HCT116 (cell line): ENCODE measurements around the gene LPIN1. TPM values are rescaled to one million over a fixed set of nuclear protein-coding genes. Genes with fewer than 3 reads are reported as not detected.

ENCODE experiments used
- ATAC-seq: fragments of 200-7000 bp; cut with Tn5 transposase; 2 replicates; pipeline ENCODE4 v1.9.1; 2020; ENCODE audit warnings: mild to moderate bottlenecking, moderate library complexity
- Bru-seq: library from RNA; stranded (reverse); fragments of 400-500 nt; gene quantifications from one replicate; lab custom pipeline; 2021; lab: Mats Ljungman, UMichigan
- BruChase-seq, 2 experiments: library from RNA; stranded (reverse); fragments of 400-500 nt; gene quantifications; one replicate each; lab custom pipeline; 2021; lab: Mats Ljungman, UMichigan
- BruUV-seq: library from RNA; stranded (reverse); fragments of 400-500 nt; replicated peaks from 2 replicates; lab custom pipeline; 2021; lab: Mats Ljungman, UMichigan
- CTCF ChIA-PET: fragments of 300-600 bp; sonication (Branson Sonifier 250); formaldehyde crosslinking; loops from one replicate; lab custom pipeline; 2021; ENCODE audit warnings: antibody characterized with exemption; lab: Charles Lee
- POLR2A ChIA-PET: fragments of 300-600, 350-600 bp; sonication (Branson Sonifier 250); formaldehyde crosslinking; loops from one replicate; lab custom pipeline; 2021; ENCODE audit warnings: antibody characterized with exemption; lab: Charles Lee
- RAD21 ChIA-PET, 2 experiments: fragments of 300-600 bp; sonication (Branson Sonifier 250); formaldehyde crosslinking; loops; one replicate each; lab custom pipeline; 2023; ENCODE audit warnings: low total read pairs in 2 of 2; ENCODE audit not compliant: uncharacterized antibody in 2 of 2, unreplicated experiment in 2 of 2, low non-redundant PET in 1 of 2; lab: Charles Lee
- DNase-seq: peaks from one replicate; pipeline ENCODE4 v3.0.0-alpha.2; 2010; ENCODE audit warnings: low read depth, low spot score
- H2AFZ ChIP-seq: fragments of 200-600 bp; shearing (Covaris generic), sonication (generic); 2 replicates; pipeline ENCODE4 v1.6.1; 2017; ENCODE audit warnings: low read depth, mixed run types, mixed read lengths, antibody characterized with exemption, low read length; ENCODE audit not compliant: poor library complexity, severe bottlenecking
- H3K27ac ChIP-seq: 2 replicates; pipeline ENCODE4 v1.5.1; 2012; ENCODE audit warnings: low read depth, low read length
- H3K27me3 ChIP-seq: fragments of 200-600 bp; sonication (generic); 2 replicates; pipeline ENCODE4 v1.6.1; 2016; ENCODE audit warnings: mixed run types, low read length, mixed read lengths; ENCODE audit not compliant: insufficient read depth
- H3K36me3 ChIP-seq, 2 experiments: fragments of 200-500 bp in 1 of 2; fragments of 200-600 bp in 1 of 2; sonication (Bioruptor generic) in 1 of 2; sonication (generic) in 1 of 2; 2 replicates each; pipeline versions ENCODE4 v1.5.1 to v1.6.1; 2014 to 2016; ENCODE audit warnings: low read length in 2 of 2, inconsistent platforms in 1 of 2, mixed read lengths in 1 of 2, mixed run types in 1 of 2; ENCODE audit not compliant: insufficient read depth in 2 of 2, control insufficient read depth in 1 of 2
- H3K4me1 ChIP-seq, 2 experiments: fragments of 200-600 bp in 1 of 2; sonication (generic) in 1 of 2; 2 replicates each; pipeline versions ENCODE4 v1.5.1 to v1.6.1; 2012 to 2017; ENCODE audit warnings: low read length in 2 of 2, inconsistent platforms in 1 of 2, mild to moderate bottlenecking in 1 of 2, mixed read lengths in 1 of 2, mixed run types in 1 of 2, moderate library complexity in 1 of 2; ENCODE audit not compliant: insufficient read depth in 2 of 2, control insufficient read depth in 1 of 2
- H3K4me2 ChIP-seq: fragments of 200-600 bp; sonication (generic); 2 replicates; pipeline ENCODE4 v1.6.1; 2017; ENCODE audit warnings: mixed run types, low read length, mixed read lengths
- H3K4me3 ChIP-seq, 2 experiments: fragments of 200-600 bp in 1 of 2; sonication (generic) in 1 of 2; replicated peaks in 1 of 2; 2 replicates each; pipeline ENCODE4 v1.5.1; 2011 to 2016; ENCODE audit warnings: low read length in 2 of 2, control low read depth in 1 of 2, low read depth in 1 of 2, mild to moderate bottlenecking in 1 of 2, mixed read lengths in 1 of 2, mixed run types in 1 of 2
- H3K79me2 ChIP-seq: fragments of 200-600 bp; sonication (generic); 2 replicates; pipeline ENCODE4 v1.6.1; 2017; ENCODE audit warnings: mild to moderate bottlenecking, mixed run types, low read length, moderate library complexity, mixed read lengths; ENCODE audit not compliant: insufficient read depth
- H3K9ac ChIP-seq: fragments of 200-600 bp; sonication (generic); 2 replicates; pipeline ENCODE4 v1.6.1; 2016; ENCODE audit warnings: low read length, mixed read lengths
- H3K9me2 ChIP-seq: fragments of 200-600 bp; sonication (generic), shearing (Covaris generic); 2 replicates; pipeline ENCODE4 v1.6.1; 2017; ENCODE audit warnings: mixed run types, mild to moderate bottlenecking, moderate library complexity; ENCODE audit not compliant: insufficient read depth
- H3K9me3 ChIP-seq, 2 experiments: fragments of 200-500 bp in 1 of 2; fragments of 200-600 bp in 1 of 2; sonication (Bioruptor generic) in 1 of 2; sonication (generic) in 1 of 2; 2 replicates each; pipeline ENCODE4 v1.6.1; 2014 to 2017; ENCODE audit warnings: low read length in 2 of 2, mixed read lengths in 2 of 2, inconsistent platforms in 1 of 2, low read depth in 1 of 2, mild to moderate bottlenecking in 1 of 2, mixed run types in 1 of 2, moderate library complexity in 1 of 2; ENCODE audit not compliant: control insufficient read depth in 1 of 2, insufficient read depth in 1 of 2
- H4K20me1 ChIP-seq: fragments of 200-600 bp; sonication (generic), shearing (Covaris generic); 2 replicates; pipeline ENCODE4 v1.6.1; 2017; ENCODE audit warnings: mixed run types, mild to moderate bottlenecking, moderate library complexity; ENCODE audit not compliant: insufficient read depth
- POLR2AphosphoS5 ChIP-seq: IDR thresholded peaks from 2 replicates; pipeline ENCODE4 v1.6.1; 2011; ENCODE audit warnings: mild to moderate bottlenecking, low read depth, low read length, moderate library complexity
- TCF7L2 ChIP-seq: IDR thresholded peaks from 2 replicates; pipeline ENCODE4 v1.7.0; 2011; ENCODE audit warnings: borderline replicate concordance, inconsistent platforms; ENCODE audit not compliant: insufficient read depth, insufficient read length; ENCODE audit errors: extremely low read depth
- ZNF274 ChIP-seq: fragments of 200-500 bp; sonication (Bioruptor generic); IDR thresholded peaks from 2 replicates; pipeline ENCODE4 v1.6.1; 2014; ENCODE audit warnings: mild to moderate bottlenecking, low read depth, low read length, inconsistent platforms
- intact Hi-C: fragments of 100-400 bp; cut with micrococcal nuclease; formaldehyde crosslinking; loops from 2 replicates; pipeline ENCODE4 v1.10.0; 2022
- long read RNA-seq: library from polyadenylated mRNA; unstranded; transcript quantifications from one replicate; pipeline ENCODE4 v2.0.0, GENCODE V29; 2021; ENCODE audit not compliant: unreplicated experiment
- polyA plus RNA-seq: library from polyadenylated mRNA; unstranded; fragments of >200 nt; gene quantifications from 2 replicates; pipeline ENCODE4 v1.2.1, GENCODE V29; 2012; ENCODE audit warnings: missing spikeins
- total RNA-seq: library from RNA; stranded (reverse); gene quantifications from one replicate; pipeline ENCODE4 v1.2.1, GENCODE V29; 2021; ENCODE audit not compliant: unreplicated experiment

LPIN1 gene, protein sequence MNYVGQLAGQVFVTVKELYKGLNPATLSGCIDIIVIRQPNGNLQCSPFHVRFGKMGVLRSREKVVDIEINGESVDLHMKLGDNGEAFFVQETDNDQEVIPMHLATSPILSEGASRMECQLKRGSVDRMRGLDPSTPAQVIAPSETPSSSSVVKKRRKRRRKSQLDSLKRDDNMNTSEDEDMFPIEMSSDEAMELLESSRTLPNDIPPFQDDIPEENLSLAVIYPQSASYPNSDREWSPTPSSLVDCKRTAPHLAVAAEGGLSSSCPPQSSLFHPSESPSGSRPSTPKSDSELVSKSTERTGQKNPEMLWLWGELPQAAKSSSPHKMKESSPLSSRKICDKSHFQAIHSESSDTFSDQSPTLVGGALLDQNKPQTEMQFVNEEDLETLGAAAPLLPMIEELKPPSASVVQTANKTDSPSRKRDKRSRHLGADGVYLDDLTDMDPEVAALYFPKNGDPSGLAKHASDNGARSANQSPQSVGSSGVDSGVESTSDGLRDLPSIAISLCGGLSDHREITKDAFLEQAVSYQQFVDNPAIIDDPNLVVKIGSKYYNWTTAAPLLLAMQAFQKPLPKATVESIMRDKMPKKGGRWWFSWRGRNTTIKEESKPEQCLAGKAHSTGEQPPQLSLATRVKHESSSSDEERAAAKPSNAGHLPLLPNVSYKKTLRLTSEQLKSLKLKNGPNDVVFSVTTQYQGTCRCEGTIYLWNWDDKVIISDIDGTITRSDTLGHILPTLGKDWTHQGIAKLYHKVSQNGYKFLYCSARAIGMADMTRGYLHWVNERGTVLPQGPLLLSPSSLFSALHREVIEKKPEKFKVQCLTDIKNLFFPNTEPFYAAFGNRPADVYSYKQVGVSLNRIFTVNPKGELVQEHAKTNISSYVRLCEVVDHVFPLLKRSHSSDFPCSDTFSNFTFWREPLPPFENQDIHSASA
- total RNA-seq (16.7 TPM), Bru-seq, nascent RNA (percentile 51 among the genes with signal in this experiment), BruChase-seq, experiment 1, labeled RNA remaining after a 6-hour chase (percentile 47 among the genes with signal in this experiment), BruChase-seq, experiment 2, labeled RNA remaining after a 2-hour chase (percentile 46 among the genes with signal in this experiment)
- polyA plus RNA-seq = 7.7 and 9.4 TPM in 2 replicates
- long read RNA-seq, full-length matches to known transcripts = 2 of 14 reads
- long read RNA-seq, partial matches to known transcripts = 7 of 14 reads
- long read RNA-seq, other reads (novel, unspliced or antisense) = 5 of 14 reads

DNA sequence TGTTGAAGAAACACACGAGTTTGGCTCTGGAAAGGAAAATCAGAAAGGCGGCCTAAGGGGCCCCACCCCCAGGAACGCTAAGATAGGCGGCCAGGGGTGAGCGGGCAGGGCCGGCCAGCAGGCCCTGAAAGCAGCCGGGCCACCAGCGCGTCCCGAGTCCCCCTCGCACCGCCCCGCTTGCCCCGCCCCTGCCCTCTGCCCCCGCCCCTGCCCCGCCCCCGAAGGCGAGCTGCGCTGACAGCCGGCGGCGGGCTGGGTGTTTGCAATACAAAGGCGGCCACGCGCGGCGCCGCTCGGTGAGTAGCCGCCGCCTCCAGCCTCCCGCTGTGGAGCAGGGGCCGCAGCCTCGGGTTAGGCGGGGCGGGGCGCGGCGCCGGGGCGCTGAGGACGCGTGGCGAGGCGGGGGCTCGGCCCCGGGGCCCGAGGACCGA is at the start of gene LPIN1:
Gene LPIN1 (plus strand): TSS at position 257 of the 431 bp plus-strand sequence. CDS start 18,910 bp downstream, outside the sequence.
- POLR2A ChIA-PET = interaction anchor here (0.6 kb wide), 4 partner anchors 14 to 168 kb away, joined by 3 to 4 read pairs (median 4); no protein-coding TSS in a partner anchor
- ATAC-seq = peak; percentile 62
- Histone ChIP-seq H2AFZ (peak within 1 kb of the TSS; percentile 88), H3K27ac (peak within 1 kb of the TSS; percentile 69), H3K4me3 (peak within 1 kb of the TSS; percentile 78 to 79), H3K9me3 (no peaks in the 10 kb centered on the region), H3K27me3 (no peaks in the 10 kb centered on the region), H3K79me2 (peaks cover 21% of the 10 kb centered on the region), H3K9ac (peak within 1 kb of the TSS; percentile 69), H4K20me1 (no peaks in the 10 kb centered on the region), H3K4me2 (peak within 1 kb of the TSS; percentile 86), H3K4me1 (peaks cover 61 to 78% of the 10 kb centered on the region in 2 experiments), H3K9me2 (no peaks in the 10 kb centered on the region), H3K36me3 (no peaks in the 10 kb centered on the region)
- TF ChIP-seq TCF7L2 (peak; percentile 85), ZNF274 (no peak), POLR2AphosphoS5 (peak; percentile 82)
- RAD21 ChIA-PET = interaction anchor here in 1 of 2 experiments (1.0 kb wide), 2 partner anchors 32 to 33 kb away, joined by 4 read pairs; no protein-coding TSS in a partner anchor
- BruUV-seq = no TSS peak
- CTCF ChIA-PET = interaction anchor here (0.7 to 2.8 kb wide), 8 partner anchors 8 to 162 kb away, joined by 3 to 12 read pairs (median 4); no protein-coding TSS in a partner anchor
- peak; percentile 49 for DNase-seq
- intact Hi-C loops = no loop called here
